ENCODE measurements around the gene MBD3L1. TPM values are rescaled to one million over a fixed set of nuclear protein-coding genes. Genes with fewer than 3 reads are reported as not detected.

MBD3L1 gene
- total and polyA plus RNA-seq, 9 of the 15 experiments (the other 6 are each of a cell fraction or from before 2014, with no cell fraction given), result not detected

DNA sequence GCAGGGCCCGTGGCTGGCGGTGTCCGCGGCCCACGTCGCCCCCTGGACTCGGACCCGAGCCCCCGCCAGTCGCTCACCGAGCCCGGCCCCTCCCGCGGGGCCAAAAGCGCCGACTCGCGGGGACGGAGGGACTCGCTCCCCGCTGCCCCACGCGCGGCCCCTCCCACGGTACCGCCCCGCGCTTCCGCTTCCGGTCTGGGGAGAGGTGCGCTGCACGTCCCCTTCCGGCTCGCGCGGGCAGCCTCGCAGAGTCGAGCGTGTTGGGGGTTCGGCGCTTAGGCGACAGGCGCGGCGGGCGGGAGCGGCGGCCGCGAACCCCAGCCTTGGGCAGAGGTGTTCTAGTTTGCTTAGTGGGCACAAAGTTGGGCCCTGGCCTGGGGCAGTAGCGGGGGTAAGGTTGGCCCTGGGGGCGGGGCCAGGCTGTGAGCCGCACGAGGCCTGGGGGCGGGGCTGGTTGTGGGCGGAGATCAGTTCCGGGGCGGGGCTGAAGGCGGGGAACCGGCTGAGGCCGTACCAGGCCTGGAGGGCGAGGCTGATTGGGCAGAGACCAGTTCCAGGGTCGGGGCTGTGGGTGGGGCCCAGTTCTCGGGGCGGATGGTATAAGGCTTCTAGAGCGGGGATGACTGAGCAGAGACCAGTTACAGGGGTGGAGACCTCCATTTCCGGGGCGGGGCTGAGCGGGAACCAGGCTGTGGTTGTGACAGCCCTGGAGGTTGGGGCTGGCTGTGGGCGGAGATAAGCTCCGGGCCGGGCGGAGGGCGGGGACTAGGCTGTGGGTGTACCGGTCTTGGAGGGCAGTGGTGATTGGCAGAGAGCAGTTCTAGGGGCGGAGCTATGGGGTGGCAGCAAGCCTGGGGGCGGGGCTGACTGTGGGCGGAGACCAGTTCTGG is at the start of gene MBD3L1, which contains the start of gene ZNF558 (continued):
- TF ChIP-seq ETV6 (IDR thresholded peaks at IDR 0.05; ENCODE audit: borderline replicate concordance in 1 of 2, low read depth in 2 of 2, low read length in 1 of 2) (no peak), ETV6 (CRISPR knock-in tag; IDR thresholded peaks at IDR 0.05; ENCODE audit: borderline replicate concordance) (0 out of 2 replicates have a peak, but pooled peaks have one; percentile 62), TAF1 (IDR thresholded peaks at IDR 0.05; ENCODE audit: control insufficient read depth, extremely low read depth, insufficient read depth, low read length, severe bottlenecking) (peak; percentile 69), XRCC5 (IDR thresholded peaks at IDR 0.05; ENCODE audit: low read depth, low read length) (0 out of 2 replicates have a peak, but pooled peaks have one; percentile 12), GABPA (tag; conservative IDR thresholded peaks at IDR 0.05; ENCODE audit: low read depth) (peak; percentile 99), NCOR1 (IDR thresholded peaks at IDR 0.05) (no peak), ATF7 (IDR thresholded peaks at IDR 0.05) (peak; percentile 63), ZNF586 (CRISPR knock-in tag; conservative IDR thresholded peaks at IDR 0.05) (no peak), EHMT2 (IDR thresholded peaks at IDR 0.05) (peak; percentile 50; the same call in 1 of the 2 replicates), ILK (tag; IDR thresholded peaks at IDR 0.05; ENCODE audit: borderline replicate concordance, low read depth) (no peak), SMAD4 (CRISPR knock-in tag; conservative IDR thresholded peaks at IDR 0.05) (peak; percentile 42; the same call in 1 of the 2 replicates), MCM2 (IDR thresholded peaks at IDR 0.05; ENCODE audit: low read depth) (no peak), CEBPG (CRISPR knock-in tag; IDR thresholded peaks at IDR 0.05) (no peak), CEBPG (tag; conservative IDR thresholded peaks at IDR 0.05 in 1 of 2, IDR thresholded peaks at IDR 0.05 in 1 of 2) (no peak), ZNF12 (CRISPR knock-in tag; IDR thresholded peaks at IDR 0.05) (no peak), ZNF764 (CRISPR knock-in tag; IDR thresholded peaks at IDR 0.05; ENCODE audit: low read depth) (0 out of 2 replicates have a peak, but pooled peaks have one; percentile 8), TAL1 (IDR thresholded peaks at IDR 0.05) (no peak)
- TF ChIP-seq, protein P1, sequence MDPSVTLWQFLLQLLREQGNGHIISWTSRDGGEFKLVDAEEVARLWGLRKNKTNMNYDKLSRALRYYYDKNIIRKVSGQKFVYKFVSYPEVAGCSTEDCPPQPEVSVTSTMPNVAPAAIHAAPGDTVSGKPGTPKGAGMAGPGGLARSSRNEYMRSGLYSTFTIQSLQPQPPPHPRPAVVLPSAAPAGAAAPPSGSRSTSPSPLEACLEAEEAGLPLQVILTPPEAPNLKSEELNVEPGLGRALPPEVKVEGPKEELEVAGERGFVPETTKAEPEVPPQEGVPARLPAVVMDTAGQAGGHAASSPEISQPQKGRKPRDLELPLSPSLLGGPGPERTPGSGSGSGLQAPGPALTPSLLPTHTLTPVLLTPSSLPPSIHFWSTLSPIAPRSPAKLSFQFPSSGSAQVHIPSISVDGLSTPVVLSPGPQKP (CRISPR knock-in tag; IDR thresholded peaks at IDR 0.05), result no peak
- TF ChIP-seq, protein P2, sequence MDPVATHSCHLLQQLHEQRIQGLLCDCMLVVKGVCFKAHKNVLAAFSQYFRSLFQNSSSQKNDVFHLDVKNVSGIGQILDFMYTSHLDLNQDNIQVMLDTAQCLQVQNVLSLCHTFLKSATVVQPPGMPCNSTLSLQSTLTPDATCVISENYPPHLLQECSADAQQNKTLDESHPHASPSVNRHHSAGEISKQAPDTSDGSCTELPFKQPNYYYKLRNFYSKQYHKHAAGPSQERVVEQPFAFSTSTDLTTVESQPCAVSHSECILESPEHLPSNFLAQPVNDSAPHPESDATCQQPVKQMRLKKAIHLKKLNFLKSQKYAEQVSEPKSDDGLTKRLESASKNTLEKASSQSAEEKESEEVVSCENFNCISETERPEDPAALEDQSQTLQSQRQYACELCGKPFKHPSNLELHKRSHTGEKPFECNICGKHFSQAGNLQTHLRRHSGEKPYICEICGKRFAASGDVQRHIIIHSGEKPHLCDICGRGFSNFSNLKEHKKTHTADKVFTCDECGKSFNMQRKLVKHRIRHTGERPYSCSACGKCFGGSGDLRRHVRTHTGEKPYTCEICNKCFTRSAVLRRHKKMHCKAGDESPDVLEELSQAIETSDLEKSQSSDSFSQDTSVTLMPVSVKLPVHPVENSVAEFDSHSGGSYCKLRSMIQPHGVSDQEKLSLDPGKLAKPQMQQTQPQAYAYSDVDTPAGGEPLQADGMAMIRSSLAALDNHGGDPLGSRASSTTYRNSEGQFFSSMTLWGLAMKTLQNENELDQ (CRISPR knock-in tag; IDR thresholded peaks at IDR 0.05; ENCODE audit: borderline replicate concordance), result peak; percentile 68; the same call in 1 of the 2 replicates
- TF ChIP-seq, protein P3, sequence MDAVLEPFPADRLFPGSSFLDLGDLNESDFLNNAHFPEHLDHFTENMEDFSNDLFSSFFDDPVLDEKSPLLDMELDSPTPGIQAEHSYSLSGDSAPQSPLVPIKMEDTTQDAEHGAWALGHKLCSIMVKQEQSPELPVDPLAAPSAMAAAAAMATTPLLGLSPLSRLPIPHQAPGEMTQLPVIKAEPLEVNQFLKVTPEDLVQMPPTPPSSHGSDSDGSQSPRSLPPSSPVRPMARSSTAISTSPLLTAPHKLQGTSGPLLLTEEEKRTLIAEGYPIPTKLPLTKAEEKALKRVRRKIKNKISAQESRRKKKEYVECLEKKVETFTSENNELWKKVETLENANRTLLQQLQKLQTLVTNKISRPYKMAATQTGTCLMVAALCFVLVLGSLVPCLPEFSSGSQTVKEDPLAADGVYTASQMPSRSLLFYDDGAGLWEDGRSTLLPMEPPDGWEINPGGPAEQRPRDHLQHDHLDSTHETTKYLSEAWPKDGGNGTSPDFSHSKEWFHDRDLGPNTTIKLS (IDR thresholded peaks at IDR 0.05; ENCODE audit: borderline replicate concordance, low read depth), result no peak
- TF ChIP-seq, protein P4, sequence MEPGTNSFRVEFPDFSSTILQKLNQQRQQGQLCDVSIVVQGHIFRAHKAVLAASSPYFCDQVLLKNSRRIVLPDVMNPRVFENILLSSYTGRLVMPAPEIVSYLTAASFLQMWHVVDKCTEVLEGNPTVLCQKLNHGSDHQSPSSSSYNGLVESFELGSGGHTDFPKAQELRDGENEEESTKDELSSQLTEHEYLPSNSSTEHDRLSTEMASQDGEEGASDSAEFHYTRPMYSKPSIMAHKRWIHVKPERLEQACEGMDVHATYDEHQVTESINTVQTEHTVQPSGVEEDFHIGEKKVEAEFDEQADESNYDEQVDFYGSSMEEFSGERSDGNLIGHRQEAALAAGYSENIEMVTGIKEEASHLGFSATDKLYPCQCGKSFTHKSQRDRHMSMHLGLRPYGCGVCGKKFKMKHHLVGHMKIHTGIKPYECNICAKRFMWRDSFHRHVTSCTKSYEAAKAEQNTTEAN (CRISPR knock-in tag; IDR thresholded peaks at IDR 0.05), result 0 out of 2 replicates have a peak, but pooled peaks have one; percentile 56
